Fibroblast of villous mesenchyme (primary cell): ENCODE results near the gene WFDC6. TPM values are rescaled to one million over a fixed set of nuclear protein-coding genes. Genes with fewer than 3 reads are reported as not detected.

ENCODE experiments used
- DNase-seq: peaks from one replicate; pipeline ENCODE4 v3.0.0-alpha.2; 2010; ENCODE audit warnings: low read depth
- H3K4me3 ChIP-seq: 2 replicates; pipeline ENCODE4 v1.5.1; 2011; ENCODE audit warnings: low read depth, mild to moderate bottlenecking, low read length
- total RNA-seq: library from RNA; depleted of rRNA; stranded (reverse); fragments of >200 nt; gene quantifications from 2 replicates; pipeline ENCODE4 v1.2.3, GENCODE V29; 2012
- TF ChIP-seq, protein P1 (sequence below): IDR thresholded peaks from 2 replicates; pipeline ENCODE4 v1.5.1; 2012; ENCODE audit warnings: low read depth, mild to moderate bottlenecking, low read length; ENCODE audit not compliant: insufficient read depth

WFDC6 gene
- total RNA-seq, 1 donor: not detected

- no peak for DNase-seq
- TF ChIP-seq, protein P1, sequence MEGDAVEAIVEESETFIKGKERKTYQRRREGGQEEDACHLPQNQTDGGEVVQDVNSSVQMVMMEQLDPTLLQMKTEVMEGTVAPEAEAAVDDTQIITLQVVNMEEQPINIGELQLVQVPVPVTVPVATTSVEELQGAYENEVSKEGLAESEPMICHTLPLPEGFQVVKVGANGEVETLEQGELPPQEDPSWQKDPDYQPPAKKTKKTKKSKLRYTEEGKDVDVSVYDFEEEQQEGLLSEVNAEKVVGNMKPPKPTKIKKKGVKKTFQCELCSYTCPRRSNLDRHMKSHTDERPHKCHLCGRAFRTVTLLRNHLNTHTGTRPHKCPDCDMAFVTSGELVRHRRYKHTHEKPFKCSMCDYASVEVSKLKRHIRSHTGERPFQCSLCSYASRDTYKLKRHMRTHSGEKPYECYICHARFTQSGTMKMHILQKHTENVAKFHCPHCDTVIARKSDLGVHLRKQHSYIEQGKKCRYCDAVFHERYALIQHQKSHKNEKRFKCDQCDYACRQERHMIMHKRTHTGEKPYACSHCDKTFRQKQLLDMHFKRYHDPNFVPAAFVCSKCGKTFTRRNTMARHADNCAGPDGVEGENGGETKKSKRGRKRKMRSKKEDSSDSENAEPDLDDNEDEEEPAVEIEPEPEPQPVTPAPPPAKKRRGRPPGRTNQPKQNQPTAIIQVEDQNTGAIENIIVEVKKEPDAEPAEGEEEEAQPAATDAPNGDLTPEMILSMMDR: no peak
- no peak overlapping the region for H3K4me3 ChIP-seq
These were observed 32.9 kb downstream of the WFDC6 start for GRCh38 chr20:45506398-45506797.

DNA sequence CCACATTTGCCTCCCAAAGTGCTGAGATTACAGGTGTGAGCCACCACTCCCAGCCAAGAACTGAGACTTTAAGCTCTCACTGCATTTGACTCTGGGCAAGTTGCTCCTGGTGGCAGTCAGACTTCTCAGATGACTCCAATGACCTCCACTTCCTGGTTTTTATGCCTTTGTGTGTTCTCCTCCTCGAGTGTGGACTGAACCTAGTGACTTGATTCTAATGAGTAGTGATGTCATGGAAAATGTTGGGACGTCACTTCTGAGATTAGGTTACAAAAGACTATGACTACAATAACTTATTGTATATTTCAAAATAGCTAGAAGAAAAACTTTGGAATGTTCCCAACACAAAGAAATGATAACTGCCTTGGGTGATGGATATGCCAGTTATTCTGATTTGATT lies 35.9 kb downstream of the WFDC6 start:
- H3K4me3 ChIP-seq: no peak overlapping the region
- DNase-seq: no peak
- TF ChIP-seq, protein P1: no peak

DNA sequence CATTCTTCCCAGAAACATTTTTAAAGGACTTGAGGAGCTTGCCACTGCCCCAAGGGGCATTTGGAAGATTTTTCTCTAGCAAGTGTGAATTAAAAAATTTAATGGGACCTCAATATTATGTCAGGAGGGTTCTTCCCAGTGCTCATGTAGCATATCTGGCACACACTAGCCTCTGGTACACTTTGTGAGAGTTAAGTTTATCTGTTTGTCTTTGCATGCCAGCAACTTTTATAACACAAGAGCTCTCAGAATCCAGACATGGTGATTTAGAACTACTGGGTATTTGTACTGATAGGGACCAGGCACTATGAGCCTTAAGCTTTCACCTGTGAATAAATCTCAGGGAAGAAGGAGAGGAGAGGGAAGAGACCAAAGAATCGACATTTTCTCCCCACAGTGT lies 36.7 kb downstream of the WFDC6 start:
- no peak for DNase-seq
- TF ChIP-seq, protein P1: no peak
- no peak overlapping the region for H3K4me3 ChIP-seq

DNA sequence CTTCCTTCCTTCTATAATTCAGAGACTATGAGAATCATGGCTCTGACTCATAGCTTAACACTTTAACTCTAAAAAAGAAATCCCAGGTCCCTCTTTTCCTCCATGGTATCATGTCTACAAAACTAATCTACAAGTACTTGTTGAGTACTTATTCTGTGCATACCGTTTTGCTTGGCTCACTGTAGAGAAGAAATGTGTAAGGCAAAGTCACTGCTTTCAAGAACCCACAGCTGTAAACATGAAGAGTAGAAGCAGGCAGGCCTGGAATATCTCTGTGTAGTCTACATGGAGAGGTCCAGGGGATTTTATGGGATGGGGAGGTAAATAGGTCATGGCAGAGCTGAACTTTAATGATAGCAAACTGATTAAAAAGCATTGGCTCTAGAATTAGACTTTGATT lies 37.7 kb downstream of the WFDC6 start:
- TF ChIP-seq, protein P1: no peak
- DNase-seq: no peak
- H3K4me3 ChIP-seq: no peak overlapping the region

DNA sequence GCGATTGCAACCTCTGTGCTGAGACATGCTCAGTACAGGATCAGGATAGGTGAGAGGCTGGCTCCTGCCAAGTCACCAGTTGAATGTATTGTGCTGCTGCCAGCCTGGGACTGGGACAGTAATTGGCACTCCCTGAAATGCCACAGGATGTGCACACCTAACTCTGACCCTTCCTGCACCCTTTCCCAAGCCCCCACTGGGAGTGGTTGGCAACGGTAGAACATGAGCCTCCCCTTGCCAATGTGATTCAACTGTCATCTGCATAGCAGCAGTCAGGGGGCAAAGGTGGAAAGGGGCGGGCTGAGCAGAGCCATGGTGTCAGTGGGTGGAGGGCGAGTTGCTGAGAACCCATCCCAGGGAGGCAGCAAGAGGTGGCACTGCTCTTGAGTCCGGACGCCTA lies 39.3 kb downstream of the WFDC6 start:
- TF ChIP-seq, protein P1: no peak
- no peak overlapping the region for H3K4me3 ChIP-seq
- no peak for DNase-seq

DNA sequence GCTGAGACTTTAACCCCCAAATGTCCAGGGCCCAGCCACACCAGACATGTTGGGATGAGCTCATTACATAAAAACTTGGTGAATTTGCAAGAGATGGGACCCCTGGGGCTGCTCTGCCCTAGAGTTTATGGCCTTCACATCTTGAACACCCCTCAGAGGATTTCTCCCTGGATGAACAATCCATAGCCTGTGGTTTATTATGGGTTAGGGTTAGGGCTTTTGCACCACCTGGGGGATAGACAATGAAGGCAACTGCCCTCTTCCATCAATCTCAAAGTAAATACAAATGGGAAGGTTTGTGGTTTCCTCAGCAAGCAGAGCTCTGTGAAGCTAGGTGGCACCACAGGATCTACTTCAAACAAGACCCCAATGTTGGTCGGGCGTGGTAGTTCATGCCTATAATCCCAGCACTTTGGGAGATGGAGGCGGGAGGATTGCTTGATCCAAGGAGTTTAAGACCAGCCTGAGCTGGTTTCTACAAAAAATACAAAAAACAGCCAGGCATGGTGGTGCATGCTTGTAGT lies 41.2 kb downstream of the WFDC6 start:
- no peak for DNase-seq
- TF ChIP-seq, protein P1: no peak

GRCh38 chr20:45496166-45496565 lies 43.1 kb downstream of the WFDC6 start:
- H3K4me3 ChIP-seq: no peak overlapping the region
- no peak for DNase-seq
- TF ChIP-seq, protein P1: no peak

More for the DNA sequence above, 41.2 kb downstream of the WFDC6 start:
- H3K4me3 ChIP-seq: no peak overlapping the region
